PC-3 (cell line): ENCODE results near the gene SLC22A3.
"Not testable (repeated sequence)": the region's sequence is repeated elsewhere in the genome, so short reads cannot be mapped to it uniquely, and the experiment has no call there.

Source experiments
- CTCF ChIP-seq: fragments of 300-600 bp; sonication (generic); conservative IDR thresholded peaks from 2 replicates; pipeline ENCODE4 v1.5.1; 2017; ENCODE audit warnings: antibody characterized with exemption, low read depth, mild to moderate bottlenecking, low read length
- EZH2phosphoT487 ChIP-seq: fragments of 300-600 bp; sonication (generic); IDR thresholded peaks from 2 replicates; pipeline ENCODE4 v1.6.1; 2018; ENCODE audit warnings: mild to moderate bottlenecking, antibody characterized with exemption, low read length, borderline replicate concordance

GRCh38 chr6:160302431-160303082 lies 45.6 kb upstream of the SLC22A3 start:
- not testable (repeated sequence) for TF ChIP-seq CTCF, EZH2phosphoT487
